ENCODE results near the gene TRAF3. TPM values are rescaled to one million over a fixed set of nuclear protein-coding genes. Genes with fewer than 3 reads are reported as not detected.
"Not testable (repeated sequence)": the region's sequence is repeated elsewhere in the genome, so short reads cannot be mapped to it uniquely, and the experiment has no call there.

The TRAF3 gene
- total RNA-seq, 1 experiment from 2014 or later, result 37.6 TPM

DNA sequence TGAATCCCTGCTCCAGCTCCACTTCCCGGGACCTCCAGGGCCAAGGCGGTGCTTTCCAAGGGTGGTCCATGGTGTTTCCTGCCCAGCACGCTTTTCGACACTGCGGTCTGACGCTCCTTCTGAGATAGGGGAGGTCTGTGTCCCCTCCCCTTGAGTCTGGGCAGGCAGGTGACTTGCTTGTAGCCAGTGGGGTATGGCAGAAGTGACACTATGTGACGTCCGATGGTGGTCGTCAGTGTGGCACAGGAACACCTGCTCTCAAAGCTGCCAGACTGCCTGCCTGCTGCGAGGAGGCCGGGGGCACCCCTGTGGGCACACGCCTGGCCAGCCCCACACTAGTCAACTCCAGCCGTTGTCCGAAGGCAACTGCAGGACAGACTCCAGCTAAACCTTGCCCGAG is 16.0 kb upstream of the TRAF3 start:
- BruUV-seq (replicated peaks), result no TSS peak
- ChIA-PET CTCF (no interaction called here), POLR2A (no interaction called here)
- H3K9me3 ChIP-seq (ENCODE audit: control insufficient read depth, insufficient read depth, low read depth, low read length), result no peaks in the 10 kb centered on the region
- intact Hi-C loops (cut with micrococcal nuclease; ENCODE audit: unreplicated experiment) (no loop called here), in situ Hi-C loops (cut with HindIII; ENCODE audit: low pct_unique_long_range_greater_than_20kb, low sequenced_read_pairs) (no loop called here)
- no peak for DNase-seq (ENCODE audit: low read depth, low spot score)
- no peaks in the 10 kb centered on the region for H3K36me3 ChIP-seq (ENCODE audit: control insufficient read depth, insufficient read depth, low read length)
- H3K27ac ChIP-seq (ENCODE audit: low read length), result no peak overlapping the region
- no peak for TF ChIP-seq POLR2AphosphoS5 (IDR thresholded peaks at IDR 0.05; ENCODE audit: low read depth, low read length)
- TF ChIP-seq, protein P1, sequence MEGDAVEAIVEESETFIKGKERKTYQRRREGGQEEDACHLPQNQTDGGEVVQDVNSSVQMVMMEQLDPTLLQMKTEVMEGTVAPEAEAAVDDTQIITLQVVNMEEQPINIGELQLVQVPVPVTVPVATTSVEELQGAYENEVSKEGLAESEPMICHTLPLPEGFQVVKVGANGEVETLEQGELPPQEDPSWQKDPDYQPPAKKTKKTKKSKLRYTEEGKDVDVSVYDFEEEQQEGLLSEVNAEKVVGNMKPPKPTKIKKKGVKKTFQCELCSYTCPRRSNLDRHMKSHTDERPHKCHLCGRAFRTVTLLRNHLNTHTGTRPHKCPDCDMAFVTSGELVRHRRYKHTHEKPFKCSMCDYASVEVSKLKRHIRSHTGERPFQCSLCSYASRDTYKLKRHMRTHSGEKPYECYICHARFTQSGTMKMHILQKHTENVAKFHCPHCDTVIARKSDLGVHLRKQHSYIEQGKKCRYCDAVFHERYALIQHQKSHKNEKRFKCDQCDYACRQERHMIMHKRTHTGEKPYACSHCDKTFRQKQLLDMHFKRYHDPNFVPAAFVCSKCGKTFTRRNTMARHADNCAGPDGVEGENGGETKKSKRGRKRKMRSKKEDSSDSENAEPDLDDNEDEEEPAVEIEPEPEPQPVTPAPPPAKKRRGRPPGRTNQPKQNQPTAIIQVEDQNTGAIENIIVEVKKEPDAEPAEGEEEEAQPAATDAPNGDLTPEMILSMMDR (IDR thresholded peaks at IDR 0.05), result no peak
- no peak for TF ChIP-seq TCF7L2 (IDR thresholded peaks at IDR 0.05; ENCODE audit: low read depth, low read length)
- ATAC-seq, result no peak
- H3K27me3 ChIP-seq (ENCODE audit: control insufficient read depth, insufficient read depth, low read length), result no peaks in the 10 kb centered on the region
- no peak overlapping the region for H3K4me3 ChIP-seq (ENCODE audit: low read depth in 2 of 2, low read length in 2 of 2)
- no peaks in the 10 kb centered on the region for H3K4me1 ChIP-seq (ENCODE audit: control insufficient read depth, insufficient read depth, low read length)

DNA sequence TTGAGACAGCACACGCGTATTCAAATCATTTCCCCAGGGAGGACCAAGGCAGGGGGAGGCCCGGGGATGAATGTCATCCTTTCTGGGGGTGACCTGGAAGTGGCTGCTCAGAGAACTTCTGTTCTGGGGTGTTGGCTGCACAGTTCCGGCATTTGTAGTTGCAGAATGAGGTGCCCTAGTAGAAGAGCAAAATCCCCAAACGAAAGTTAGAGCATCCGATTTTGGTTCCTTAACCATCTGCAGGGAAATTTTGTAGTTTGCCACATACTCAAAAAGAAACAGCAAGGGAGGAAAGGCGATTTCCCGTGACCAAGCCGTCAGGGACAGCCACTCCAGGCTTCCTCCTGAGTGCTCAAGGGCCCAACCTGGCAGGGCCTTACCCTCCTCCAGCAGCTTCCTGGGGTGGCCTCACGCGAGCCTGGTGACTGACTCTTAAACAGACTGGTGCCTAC is 13.0 kb upstream of the TRAF3 start:
- no TSS peak for BruUV-seq (replicated peaks)
- ATAC-seq, result no peak
- H3K27me3 ChIP-seq (ENCODE audit: control insufficient read depth, insufficient read depth, low read length), result no peaks in the 10 kb centered on the region
- ChIA-PET CTCF (no interaction called here), POLR2A (no interaction called here)
- TF ChIP-seq, protein P2, sequence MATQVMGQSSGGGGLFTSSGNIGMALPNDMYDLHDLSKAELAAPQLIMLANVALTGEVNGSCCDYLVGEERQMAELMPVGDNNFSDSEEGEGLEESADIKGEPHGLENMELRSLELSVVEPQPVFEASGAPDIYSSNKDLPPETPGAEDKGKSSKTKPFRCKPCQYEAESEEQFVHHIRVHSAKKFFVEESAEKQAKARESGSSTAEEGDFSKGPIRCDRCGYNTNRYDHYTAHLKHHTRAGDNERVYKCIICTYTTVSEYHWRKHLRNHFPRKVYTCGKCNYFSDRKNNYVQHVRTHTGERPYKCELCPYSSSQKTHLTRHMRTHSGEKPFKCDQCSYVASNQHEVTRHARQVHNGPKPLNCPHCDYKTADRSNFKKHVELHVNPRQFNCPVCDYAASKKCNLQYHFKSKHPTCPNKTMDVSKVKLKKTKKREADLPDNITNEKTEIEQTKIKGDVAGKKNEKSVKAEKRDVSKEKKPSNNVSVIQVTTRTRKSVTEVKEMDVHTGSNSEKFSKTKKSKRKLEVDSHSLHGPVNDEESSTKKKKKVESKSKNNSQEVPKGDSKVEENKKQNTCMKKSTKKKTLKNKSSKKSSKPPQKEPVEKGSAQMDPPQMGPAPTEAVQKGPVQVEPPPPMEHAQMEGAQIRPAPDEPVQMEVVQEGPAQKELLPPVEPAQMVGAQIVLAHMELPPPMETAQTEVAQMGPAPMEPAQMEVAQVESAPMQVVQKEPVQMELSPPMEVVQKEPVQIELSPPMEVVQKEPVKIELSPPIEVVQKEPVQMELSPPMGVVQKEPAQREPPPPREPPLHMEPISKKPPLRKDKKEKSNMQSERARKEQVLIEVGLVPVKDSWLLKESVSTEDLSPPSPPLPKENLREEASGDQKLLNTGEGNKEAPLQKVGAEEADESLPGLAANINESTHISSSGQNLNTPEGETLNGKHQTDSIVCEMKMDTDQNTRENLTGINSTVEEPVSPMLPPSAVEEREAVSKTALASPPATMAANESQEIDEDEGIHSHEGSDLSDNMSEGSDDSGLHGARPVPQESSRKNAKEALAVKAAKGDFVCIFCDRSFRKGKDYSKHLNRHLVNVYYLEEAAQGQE (IDR thresholded peaks at IDR 0.05; ENCODE audit: insufficient read depth in 1 of 2, low read depth in 2 of 2, low read length in 1 of 2), result no peak
- TF ChIP-seq SIN3A (IDR thresholded peaks at IDR 0.05; ENCODE audit: borderline replicate concordance, insufficient read depth, low read depth, low read length) (no peak), TCF7L2 (IDR thresholded peaks at IDR 0.05; ENCODE audit: low read depth, low read length) (no peak), POLR2AphosphoS5 (IDR thresholded peaks at IDR 0.05; ENCODE audit: low read depth, low read length) (no peak)
- TF ChIP-seq, protein P1 (IDR thresholded peaks at IDR 0.05), result no peak
- H3K27ac ChIP-seq (ENCODE audit: low read length), result no peak overlapping the region
- H3K4me1 ChIP-seq (ENCODE audit: control insufficient read depth, insufficient read depth, low read length), result no peaks in the 10 kb centered on the region
- H3K9me3 ChIP-seq (ENCODE audit: control insufficient read depth, insufficient read depth, low read depth, low read length), result no peaks in the 10 kb centered on the region
- DNase-seq (ENCODE audit: low read depth, low spot score), result no peak
- intact Hi-C loops (cut with micrococcal nuclease; ENCODE audit: unreplicated experiment) (no loop called here), in situ Hi-C loops (cut with HindIII; ENCODE audit: low pct_unique_long_range_greater_than_20kb, low sequenced_read_pairs) (no loop called here)
- no peak overlapping the region for H3K4me3 ChIP-seq (ENCODE audit: low read depth in 2 of 2, low read length in 2 of 2)
- no peaks in the 10 kb centered on the region for H3K36me3 ChIP-seq (ENCODE audit: control insufficient read depth, insufficient read depth, low read length)

DNA sequence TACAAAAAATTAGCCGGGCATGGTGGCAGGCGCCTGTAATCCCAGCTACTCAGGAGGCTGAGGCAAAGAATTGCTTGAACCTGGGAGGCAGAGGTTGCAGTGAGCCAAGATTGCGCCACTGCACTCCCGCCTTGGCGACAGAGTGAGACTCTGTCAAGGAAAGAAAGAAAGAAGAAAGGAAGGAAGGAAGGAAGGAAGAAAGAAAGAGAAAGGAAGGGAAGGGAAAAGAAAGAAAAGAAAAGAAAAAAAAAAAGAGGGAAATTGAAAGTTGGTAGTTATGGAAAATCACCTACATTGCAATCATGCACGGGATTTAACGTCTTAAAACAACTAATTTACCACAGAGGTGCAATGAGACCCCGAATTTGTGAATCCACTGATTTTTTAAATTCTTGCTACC is 11.5 kb upstream of the TRAF3 start:
- H3K36me3 ChIP-seq (ENCODE audit: control insufficient read depth, insufficient read depth, low read length); CTCF ChIA-PET; in situ Hi-C loops (cut with HindIII; ENCODE audit: low pct_unique_long_range_greater_than_20kb, low sequenced_read_pairs); H3K9me3 ChIP-seq (ENCODE audit: control insufficient read depth, insufficient read depth, low read depth, low read length); H3K4me3 ChIP-seq (ENCODE audit: low read depth in 2 of 2, low read length in 2 of 2); BruUV-seq (replicated peaks); ATAC-seq; H3K4me1 ChIP-seq (ENCODE audit: control insufficient read depth, insufficient read depth, low read length); H3K27ac ChIP-seq (ENCODE audit: low read length); H3K27me3 ChIP-seq (ENCODE audit: control insufficient read depth, insufficient read depth, low read length); DNase-seq (ENCODE audit: low read depth, low spot score); intact Hi-C loops (cut with micrococcal nuclease; ENCODE audit: unreplicated experiment): not testable (repeated sequence)
- POLR2A ChIA-PET, result interaction anchor here (0.7 kb wide), 1 partner anchor 34 kb away, joined by 6 read pairs; no protein-coding TSS in a partner anchor

All from Panc1 (cell line).